NCI-H345 (cell line): ENCODE results near the gene MEG3.

Source experiments
- DNase-seq: peaks from one replicate; lab custom pipeline; 2025; lab: John Stamatoyannopoulos, UW

Gene MEG3

DNA sequence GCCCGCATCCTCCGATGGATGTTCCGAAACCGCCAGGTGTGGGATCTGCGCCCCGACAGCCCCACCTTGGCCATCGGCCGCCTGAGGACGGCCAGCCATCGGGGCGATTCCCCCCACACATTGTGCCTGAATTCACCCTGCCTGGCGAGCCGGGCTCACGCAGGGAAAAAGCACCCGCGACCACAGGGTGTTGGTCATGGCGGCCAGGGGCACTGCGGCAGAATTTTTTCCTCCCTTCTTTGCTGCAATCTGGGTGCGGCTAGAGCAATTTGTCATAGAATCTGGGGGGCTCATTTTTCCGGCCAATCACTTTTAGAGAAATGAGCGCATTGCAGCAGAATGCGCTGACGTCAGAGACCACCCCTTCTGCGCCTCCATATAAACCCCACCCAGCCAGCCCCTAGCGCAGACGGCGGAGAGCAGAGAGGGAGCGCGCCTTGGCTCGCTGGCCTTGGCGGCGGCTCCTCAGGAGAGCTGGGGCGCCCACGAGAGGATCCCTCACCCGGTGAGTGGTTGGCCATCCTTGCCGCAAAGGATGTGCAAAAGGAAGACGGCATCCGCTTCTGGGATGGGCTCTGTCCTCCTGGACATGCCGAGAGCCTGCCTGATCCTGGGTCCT, at the start of gene MEG3:
MEG3 (plus strand) TSS at position 406 of the 619 bp plus-strand sequence.
- DNase-seq = no peak

GRCh38 chr14:100776681-100777365, 49.1 kb upstream of the MEG3 start:
- no peak for DNase-seq

- DNase-seq = no peak
Measured at GRCh38 chr14:100777366-100777817, 48.5 kb upstream of the MEG3 start.

DNA sequence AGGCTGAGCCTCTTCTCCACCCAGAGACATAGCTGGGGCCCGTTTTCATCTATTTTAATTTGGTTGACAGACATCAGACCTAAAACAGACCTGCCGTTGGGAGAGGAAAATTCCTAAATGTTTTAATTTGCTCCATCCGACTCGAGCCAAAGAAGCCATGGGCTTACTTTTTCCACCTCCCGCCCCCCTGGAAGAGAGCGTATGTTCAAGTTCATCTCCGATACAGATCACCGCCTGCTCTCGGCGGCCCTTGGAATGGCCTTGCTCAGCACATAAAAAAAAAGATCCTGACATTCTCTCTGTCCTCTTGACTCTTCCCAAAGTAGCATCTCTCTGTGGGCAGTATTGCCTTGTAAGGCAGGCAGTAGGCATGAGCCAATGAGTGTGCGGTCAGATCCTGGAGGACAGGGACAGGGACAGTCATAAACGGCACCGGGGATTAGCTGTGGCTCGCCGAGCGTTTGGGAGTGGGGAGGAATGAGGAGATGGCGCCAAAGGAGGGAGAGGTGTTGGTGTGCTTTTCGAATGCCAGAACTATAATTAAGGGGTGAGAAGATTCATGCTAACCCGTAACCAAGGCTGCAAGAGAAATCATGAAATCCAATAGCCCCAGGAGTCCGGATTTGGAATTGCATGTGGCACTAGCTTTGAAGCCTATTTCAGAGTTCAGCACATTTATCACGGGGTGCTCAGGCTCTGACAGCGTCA, 47.9 kb upstream of the MEG3 start:
- no peak for DNase-seq

GRCh38 chr14:100778526-100778882, 47.4 kb upstream of the MEG3 start:
- DNase-seq = no peak

- DNase-seq = no peak
Measured at GRCh38 chr14:100778951-100779690, 46.8 kb upstream of the MEG3 start.

DNA sequence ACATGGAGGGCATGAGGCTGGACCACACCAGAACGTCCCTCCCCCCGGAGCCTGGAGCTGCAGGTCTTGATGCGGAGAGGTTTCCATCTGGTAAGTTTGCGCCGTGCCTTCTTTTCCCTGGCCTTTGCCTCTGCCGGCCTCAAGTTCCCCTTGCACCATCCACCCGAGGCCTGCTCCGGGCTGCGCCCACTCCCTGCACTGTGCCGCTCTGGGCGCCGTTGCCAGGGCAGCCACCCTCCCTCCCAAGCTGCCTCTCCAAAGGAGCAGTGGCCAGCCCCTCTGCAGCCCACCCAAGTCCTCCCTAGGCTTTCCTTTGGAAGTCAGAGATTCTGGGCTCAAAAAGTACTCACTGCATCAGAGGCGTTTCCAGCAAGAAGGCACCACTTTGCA, 46.2 kb upstream of the MEG3 start:
- DNase-seq = no peak

DNA sequence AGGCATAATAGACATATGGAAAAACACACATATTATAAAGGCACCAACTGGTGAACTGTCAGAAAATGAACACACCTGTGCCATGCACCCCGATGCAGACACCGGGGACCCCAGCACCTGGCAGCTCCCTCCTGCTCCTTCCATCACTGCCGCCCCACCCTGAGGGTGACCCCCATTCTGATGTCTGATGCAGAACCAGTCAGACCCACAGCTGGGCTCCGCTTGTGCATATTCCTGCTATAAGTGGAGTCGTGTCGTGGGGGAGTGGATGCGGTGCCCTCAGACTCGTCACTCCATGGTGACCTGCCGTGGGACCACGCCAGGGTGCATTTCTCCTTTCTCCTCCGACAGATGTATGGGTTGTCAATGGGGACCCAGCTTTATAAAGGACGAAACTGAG, 45.7 kb upstream of the MEG3 start:
- DNase-seq = no peak

DNA sequence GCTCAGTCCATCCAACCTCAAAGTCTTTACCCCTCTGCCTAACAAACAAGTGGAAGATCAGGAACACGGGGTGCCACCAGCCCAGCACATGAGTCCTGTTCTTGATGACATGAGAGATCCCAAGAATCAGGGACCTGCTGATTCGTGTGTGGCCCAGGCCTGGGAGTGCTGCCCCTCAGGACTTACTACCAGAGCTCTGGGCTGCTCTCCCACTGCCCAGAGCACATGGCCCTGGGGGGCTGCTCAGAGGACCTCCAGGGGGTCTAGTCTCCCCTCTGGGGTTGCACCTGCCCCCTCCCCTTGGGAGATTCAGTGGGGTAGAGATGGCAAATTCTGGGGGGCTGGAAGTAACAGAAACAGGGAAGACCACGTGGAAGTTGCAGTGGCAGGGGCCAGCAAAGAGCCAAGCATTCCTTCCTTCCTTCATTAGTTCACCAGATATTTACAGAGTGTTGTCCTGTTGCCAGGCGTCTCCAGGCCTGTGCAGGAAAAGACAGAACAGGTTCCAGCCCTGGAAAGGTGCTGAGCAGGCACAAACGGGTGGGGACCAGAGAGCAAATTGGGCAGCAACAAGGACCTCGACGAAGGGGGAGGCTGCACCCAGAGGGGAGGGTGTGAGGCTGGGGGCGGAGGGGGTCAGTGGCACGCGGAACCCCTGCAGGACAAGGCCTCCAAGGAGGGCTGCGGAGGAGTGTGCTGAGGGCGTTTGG, 45.1 kb upstream of the MEG3 start:
- DNase-seq = no peak

- DNase-seq = no peak
Measured at GRCh38 chr14:100781952-100782351, 44.0 kb upstream of the MEG3 start.

DNA sequence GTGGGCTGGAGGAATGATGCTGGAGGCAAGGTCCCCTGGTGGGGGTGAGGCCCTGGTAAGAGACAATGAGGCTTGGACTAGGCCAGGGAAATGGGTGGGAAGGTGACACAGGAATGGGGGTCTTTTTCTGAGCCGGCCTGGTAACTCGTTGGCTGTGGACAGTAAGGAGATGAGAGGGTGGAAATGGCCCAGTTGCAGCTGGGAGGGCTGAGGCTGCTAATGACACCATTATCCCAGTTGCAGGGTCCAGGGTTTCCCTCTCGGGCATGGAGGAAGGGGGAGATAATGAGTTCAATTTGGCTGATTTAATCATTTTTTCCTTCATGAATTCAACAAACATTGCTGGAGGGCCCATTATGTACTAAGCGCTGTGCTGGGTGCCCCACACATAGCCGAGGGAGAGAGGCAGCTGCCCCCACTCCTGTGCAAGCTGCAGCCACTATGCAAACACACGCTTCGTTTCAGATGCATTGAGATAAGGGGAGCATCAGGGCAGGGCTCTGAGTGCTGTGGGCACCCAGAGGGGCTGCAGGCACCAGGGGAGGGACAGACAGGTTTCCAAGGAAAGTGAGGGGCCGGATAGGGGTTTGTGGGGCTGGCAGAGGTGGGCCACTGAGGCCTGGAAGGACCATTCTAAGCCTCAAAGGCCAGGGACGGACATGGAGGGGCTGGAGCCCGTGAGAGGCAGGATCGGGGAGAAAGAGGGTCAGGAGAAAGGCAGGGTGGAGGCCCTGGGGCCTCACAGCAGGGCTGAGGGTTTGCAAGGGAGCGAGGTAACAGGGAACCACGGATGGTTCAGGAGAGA, 43.2 kb upstream of the MEG3 start:
- DNase-seq = peak; percentile 85

DNA sequence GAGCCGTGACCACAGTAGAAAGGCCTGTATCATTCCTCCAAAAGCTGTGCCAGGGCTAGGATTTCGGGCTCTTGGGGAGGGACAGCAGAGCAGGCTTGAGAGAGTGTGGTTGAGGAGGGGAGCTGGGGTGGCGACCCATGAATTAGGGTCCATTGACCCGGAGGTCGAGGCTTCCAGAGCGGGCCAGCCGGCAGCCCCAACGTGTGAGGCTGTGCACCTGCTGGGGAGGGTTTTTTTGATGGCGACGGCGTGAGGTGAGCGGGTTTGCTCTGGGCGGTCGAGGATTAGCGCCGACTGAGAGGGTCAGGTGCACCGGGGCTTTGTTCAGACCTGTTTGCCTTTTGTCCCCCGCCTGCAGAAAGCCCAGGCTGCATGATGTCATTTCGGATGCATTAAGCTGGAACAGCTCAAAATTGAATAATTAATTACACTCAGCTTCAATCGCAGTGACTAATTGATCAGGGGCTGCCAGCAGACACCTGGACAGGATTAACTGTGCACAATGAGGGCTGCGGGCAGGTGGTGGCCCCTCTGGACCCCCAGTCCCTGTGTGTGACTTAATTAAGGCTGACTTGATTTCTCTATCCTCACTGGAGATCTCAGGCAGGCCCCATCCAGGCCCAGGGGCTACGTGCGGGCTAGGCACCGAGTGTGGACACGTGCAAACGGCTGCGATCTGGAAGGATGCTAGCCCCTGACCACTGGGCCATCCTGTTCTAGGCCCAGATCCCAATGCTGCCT, 42.1 kb upstream of the MEG3 start:
- DNase-seq = peak; percentile 94

GRCh38 chr14:100784523-100785337, 41.2 kb upstream of the MEG3 start:
- DNase-seq = peak; percentile 68

GRCh38 chr14:100785338-100785615, 40.6 kb upstream of the MEG3 start:
- no peak for DNase-seq

DNA sequence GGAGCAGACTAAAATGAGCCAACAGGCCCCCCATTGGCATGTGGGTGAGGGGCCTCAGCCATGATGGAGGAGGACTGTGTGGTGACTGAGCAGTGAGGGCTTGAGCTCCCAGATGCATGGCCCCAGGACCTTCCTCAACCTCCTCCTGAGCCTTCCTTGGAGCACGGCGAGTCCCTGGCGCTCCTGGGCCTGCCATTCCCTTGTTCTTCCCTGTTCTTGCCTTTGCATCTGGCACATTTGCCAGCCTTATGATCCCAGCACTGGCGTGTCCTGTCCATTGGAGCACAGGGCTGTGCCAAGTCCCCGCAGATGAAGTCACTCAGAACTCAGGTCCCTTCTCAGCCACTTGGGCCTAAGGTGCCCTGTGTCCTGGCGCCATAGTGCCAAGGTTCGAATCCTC, 40.3 kb upstream of the MEG3 start:
- no peak for DNase-seq

GRCh38 chr14:100786131-100786530, 39.8 kb upstream of the MEG3 start:
- DNase-seq = no peak

- no peak for DNase-seq
Measured at GRCh38 chr14:100786576-100787219, 39.2 kb upstream of the MEG3 start.

DNA sequence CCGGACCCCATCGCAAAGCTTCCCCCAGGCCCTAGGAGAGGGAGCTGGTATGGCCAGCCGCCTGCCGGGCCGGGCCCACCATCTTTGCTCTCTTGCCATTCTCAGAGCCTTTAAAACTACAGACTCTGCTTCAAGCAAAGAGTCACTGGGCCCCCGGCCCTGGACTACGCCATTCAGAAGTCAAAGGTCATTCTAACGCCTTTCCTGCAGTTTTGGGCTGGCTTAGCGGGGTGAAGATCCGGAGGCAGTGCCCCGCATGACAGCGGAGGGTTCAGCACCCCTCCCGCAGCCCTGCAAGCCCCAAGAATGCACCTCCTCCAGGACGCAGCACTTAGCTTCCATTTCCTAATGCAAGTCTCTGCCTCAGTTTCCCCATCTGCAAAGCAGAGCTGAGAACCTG, 38.3 kb upstream of the MEG3 start:
- no peak for DNase-seq

DNA sequence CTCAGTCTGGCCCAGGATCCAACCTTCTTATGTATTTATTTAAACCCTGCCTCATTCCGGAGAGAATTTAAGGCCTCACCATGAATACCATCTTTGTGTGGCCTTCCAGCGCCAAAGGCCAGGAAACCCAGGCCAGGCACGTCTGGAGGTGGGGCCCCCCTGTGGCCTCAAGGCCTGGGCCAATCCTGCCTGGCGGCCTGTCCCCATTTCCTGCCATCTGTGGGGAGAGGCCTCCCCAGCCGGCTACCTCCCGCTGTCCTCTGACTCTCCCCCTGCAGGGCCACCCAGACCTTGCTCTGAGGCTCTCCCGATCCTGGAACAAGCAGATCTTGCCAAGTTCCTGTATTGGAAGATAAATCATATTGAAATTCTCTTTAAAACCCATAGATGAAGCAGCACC, 37.4 kb upstream of the MEG3 start:
- DNase-seq = no peak
